ENCODE measurements around the gene GNE.

DNA sequence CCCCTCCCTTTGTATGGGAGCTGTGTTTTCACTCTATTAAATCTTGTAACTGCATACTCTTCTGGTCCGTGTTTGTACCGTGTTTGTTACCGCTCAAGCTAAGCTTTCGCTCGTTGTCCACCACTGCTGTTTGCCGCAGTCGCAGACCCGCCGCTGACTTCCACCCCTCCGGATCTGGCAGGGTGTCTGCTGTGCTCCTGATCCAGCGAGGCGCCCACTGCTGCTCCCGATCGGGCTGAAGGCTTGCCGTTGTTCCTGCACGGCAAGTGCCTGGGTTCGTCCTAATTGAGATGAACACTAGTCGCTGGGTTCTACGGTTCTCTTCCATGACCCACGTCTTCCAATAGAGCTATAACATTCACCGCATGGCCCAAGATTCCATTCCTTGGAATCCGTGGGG is 6.6 kb upstream of the GNE start:
- TF ChIP-seq SP1 (IDR thresholded peaks at IDR 0.05; ENCODE audit: low read depth, low read length) = no peak
- no peak for TF ChIP-seq WRNIP1 (IDR thresholded peaks at IDR 0.05; ENCODE audit: borderline replicate concordance, low read depth, low read length)
- TF ChIP-seq NR2C1 (IDR thresholded peaks at IDR 0.05) = no peak
- no peak for TF ChIP-seq TCF12 (IDR thresholded peaks at IDR 0.05; ENCODE audit: low read depth, low read length)
- TF ChIP-seq POLR2AphosphoS5 (IDR thresholded peaks at IDR 0.05; ENCODE audit: low read length) = no peak
- TF ChIP-seq, protein P1, sequence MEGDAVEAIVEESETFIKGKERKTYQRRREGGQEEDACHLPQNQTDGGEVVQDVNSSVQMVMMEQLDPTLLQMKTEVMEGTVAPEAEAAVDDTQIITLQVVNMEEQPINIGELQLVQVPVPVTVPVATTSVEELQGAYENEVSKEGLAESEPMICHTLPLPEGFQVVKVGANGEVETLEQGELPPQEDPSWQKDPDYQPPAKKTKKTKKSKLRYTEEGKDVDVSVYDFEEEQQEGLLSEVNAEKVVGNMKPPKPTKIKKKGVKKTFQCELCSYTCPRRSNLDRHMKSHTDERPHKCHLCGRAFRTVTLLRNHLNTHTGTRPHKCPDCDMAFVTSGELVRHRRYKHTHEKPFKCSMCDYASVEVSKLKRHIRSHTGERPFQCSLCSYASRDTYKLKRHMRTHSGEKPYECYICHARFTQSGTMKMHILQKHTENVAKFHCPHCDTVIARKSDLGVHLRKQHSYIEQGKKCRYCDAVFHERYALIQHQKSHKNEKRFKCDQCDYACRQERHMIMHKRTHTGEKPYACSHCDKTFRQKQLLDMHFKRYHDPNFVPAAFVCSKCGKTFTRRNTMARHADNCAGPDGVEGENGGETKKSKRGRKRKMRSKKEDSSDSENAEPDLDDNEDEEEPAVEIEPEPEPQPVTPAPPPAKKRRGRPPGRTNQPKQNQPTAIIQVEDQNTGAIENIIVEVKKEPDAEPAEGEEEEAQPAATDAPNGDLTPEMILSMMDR (IDR thresholded peaks at IDR 0.05 in 2 of 3, conservative IDR thresholded peaks at IDR 0.05 in 1 of 3; ENCODE audit: control insufficient read depth in 2 of 3, extremely low read depth in 1 of 3, insufficient read depth in 1 of 3, low read depth in 3 of 3, low read length in 3 of 3) = no peak

Measured in GM12878 (cell line).